SK-N-SH treated with all-trans-retinoic acid at 6 μM for 48 hours (cell line): Measurements from ENCODE around the gene RNF144A.

Experiments
- ATAC-seq: fragments of 200-7000 bp; cut with Tn5 transposase; 3 replicates; pipeline ENCODE4 v1.9.1; 2020; ENCODE audit warnings: mild to moderate bottlenecking, moderate library complexity
- ARNTL ChIP-seq: fragments of 450-650 bp; formaldehyde crosslinking; IDR thresholded peaks from 2 replicates; pipeline ENCODE4 v1.5.0; 2020; ENCODE audit warnings: low read depth, mild to moderate bottlenecking, moderate library complexity, borderline replicate concordance
- BACH2 ChIP-seq: fragments of 250-450 bp; sonication (Bioruptor Pico); IDR thresholded peaks from 2 replicates; pipeline ENCODE4 v1.9.0; 2021; ENCODE audit warnings: mild to moderate bottlenecking, borderline replicate concordance
- CREB5 ChIP-seq: fragments of 250-450 bp; sonication (Bioruptor Pico); IDR thresholded peaks from 2 replicates; pipeline ENCODE4 v1.5.1; 2020; ENCODE audit warnings: low read depth, mild to moderate bottlenecking, moderate library complexity
- CSDC2 ChIP-seq: fragments of 250-450 bp; sonication (Bioruptor Pico); IDR thresholded peaks from 2 replicates; pipeline ENCODE4 v1.5.0; 2020; ENCODE audit warnings: mild to moderate bottlenecking, moderate library complexity
- CSRNP3 ChIP-seq: fragments of 250-450 bp; sonication (Bioruptor Pico); IDR thresholded peaks from 2 replicates; pipeline ENCODE4 v1.5.1; 2021; ENCODE audit warnings: mild to moderate bottlenecking, moderate library complexity
- ESRRG ChIP-seq: fragments of 250-450 bp; sonication (Bioruptor Pico); IDR thresholded peaks from 2 replicates; pipeline ENCODE4 v1.6.1; 2021; ENCODE audit warnings: mild to moderate bottlenecking
- GLIS3 ChIP-seq: fragments of 250-450 bp; sonication (Bioruptor Pico); IDR thresholded peaks from 2 replicates; pipeline ENCODE4 v1.5.0; 2020; ENCODE audit warnings: mild to moderate bottlenecking, moderate library complexity
- PATZ1 ChIP-seq: fragments of 250-450 bp; sonication (Bioruptor Pico); IDR thresholded peaks from 2 replicates; pipeline ENCODE4 v1.8.0; 2020; ENCODE audit warnings: mild to moderate bottlenecking, moderate library complexity, borderline replicate concordance
- POU6F1 ChIP-seq: fragments of 250-450 bp; sonication (Bioruptor Pico); IDR thresholded peaks from 2 replicates; pipeline ENCODE4 v1.8.0; 2021; ENCODE audit warnings: low read depth, mild to moderate bottlenecking, moderate library complexity, borderline replicate concordance
- PPARA ChIP-seq: fragments of 250-450 bp; sonication (Bioruptor Pico); IDR thresholded peaks from 2 replicates; pipeline ENCODE4 v1.5.0; 2020; ENCODE audit warnings: mild to moderate bottlenecking, borderline replicate concordance
- RARB ChIP-seq: fragments of 250-450 bp; sonication (Bioruptor Pico); IDR thresholded peaks from 2 replicates; pipeline ENCODE4 v1.8.0; 2021; ENCODE audit warnings: mild to moderate bottlenecking, moderate library complexity
- SNAI2 ChIP-seq: fragments of 250-450 bp; sonication (Bioruptor Pico); IDR thresholded peaks from 2 replicates; pipeline ENCODE4 v1.5.0; 2020; ENCODE audit warnings: mild to moderate bottlenecking, moderate library complexity
- TCF4 ChIP-seq: fragments of 250-450 bp; sonication (Bioruptor Pico); IDR thresholded peaks from 2 replicates; pipeline ENCODE4 v1.8.0; 2021; ENCODE audit warnings: mild to moderate bottlenecking, moderate library complexity, borderline replicate concordance
- TOX ChIP-seq: fragments of 250-450 bp; sonication (Bioruptor Pico); IDR thresholded peaks from 2 replicates; pipeline ENCODE4 v1.8.0; 2021; ENCODE audit warnings: mild to moderate bottlenecking, moderate library complexity, borderline replicate concordance
- TSHZ2 ChIP-seq: fragments of 250-450 bp; sonication (Bioruptor Pico); IDR thresholded peaks from 2 replicates; pipeline ENCODE4 v1.5.0; 2020; ENCODE audit warnings: mild to moderate bottlenecking, moderate library complexity
- ZC3H10 ChIP-seq: fragments of 250-450 bp; sonication (Bioruptor Pico); IDR thresholded peaks from 2 replicates; pipeline ENCODE4 v1.5.1; 2021; ENCODE audit warnings: mild to moderate bottlenecking, moderate library complexity
- ZNF565 ChIP-seq: fragments of 450-650 bp; formaldehyde crosslinking; conservative IDR thresholded peaks from 2 replicates; pipeline ENCODE4 v1.5.0; 2020; ENCODE audit warnings: low read depth, mild to moderate bottlenecking, moderate library complexity
- ZNF70 ChIP-seq: fragments of 450-650 bp; formaldehyde crosslinking; IDR thresholded peaks from 2 replicates; pipeline ENCODE4 v1.5.0; 2020; ENCODE audit warnings: mild to moderate bottlenecking, moderate library complexity
- ZNF8 ChIP-seq: fragments of 450-650 bp; formaldehyde crosslinking; IDR thresholded peaks from 2 replicates; pipeline ENCODE4 v1.5.0; 2020; ENCODE audit warnings: mild to moderate bottlenecking, moderate library complexity

Gene RNF144A

GRCh38 chr2:7052404-7052803 lies 135.2 kb downstream of the RNF144A start:
- no peak for TF ChIP-seq ZNF8 (CRISPR knock-in tag)
- TF ChIP-seq RARB: no peak
- no peak for TF ChIP-seq BACH2 (CRISPR knock-in tag)
- no peak for TF ChIP-seq TOX (CRISPR knock-in tag)
- TF ChIP-seq PATZ1: no peak
- TF ChIP-seq ZNF70 (CRISPR knock-in tag): no peak
- TF ChIP-seq ZC3H10 (CRISPR knock-in tag): no peak
- no peak for TF ChIP-seq ARNTL (CRISPR knock-in tag)
- no peak for TF ChIP-seq CSRNP3 (CRISPR knock-in tag)
- no peak for TF ChIP-seq CREB5 (CRISPR knock-in tag)
- no peak for TF ChIP-seq ESRRG (CRISPR knock-in tag)
- TF ChIP-seq ZNF565 (CRISPR knock-in tag): no peak
- no peak for TF ChIP-seq CSDC2 (CRISPR knock-in tag)
- no peak for TF ChIP-seq POU6F1
- TF ChIP-seq, all 23 proteins: peak for 0
- no peak for ATAC-seq

GRCh38 chr2:7053650-7054265 lies 136.5 kb downstream of the RNF144A start:
- no peak for ATAC-seq
- no peak for TF ChIP-seq GLIS3 (CRISPR knock-in tag)

- TF ChIP-seq SNAI2 (CRISPR knock-in tag): no peak
- TF ChIP-seq ZC3H10 (CRISPR knock-in tag): no peak
- TF ChIP-seq PPARA (CRISPR knock-in tag): 0 out of 2 replicates have a peak, but pooled peaks have one; percentile 35
- TF ChIP-seq TCF4 (CRISPR knock-in tag): peak; percentile 57; the same call in 1 of the 2 replicates
- TF ChIP-seq TSHZ2: peak; percentile 47; the same call in 1 of the 2 replicates
- no peak for ATAC-seq
Observed at GRCh38 chr2:7057865-7058400, 140.7 kb downstream of the RNF144A start.

GRCh38 chr2:7060156-7060555 lies 142.9 kb downstream of the RNF144A start:
- no peak for ATAC-seq
- TF ChIP-seq TSHZ2: no peak
- TF ChIP-seq CSRNP3 (CRISPR knock-in tag): no peak
- no peak for TF ChIP-seq POU6F1
- no peak for TF ChIP-seq SNAI2 (CRISPR knock-in tag)
- no peak for TF ChIP-seq BACH2 (CRISPR knock-in tag)
